HTR-8/SVneo (cell line): ENCODE data around the gene LYAR.

Experiments used
- DNase-seq: peaks from one replicate; pipeline ENCODE4 v3.0.0; 2011; ENCODE audit warnings: low spot score, mixed read lengths; ENCODE audit not compliant: insufficient read length
- FAIRE-seq: peaks from 2 replicates; lab custom pipeline; 2011; peaks lifted over from hg19 to GRCh38; lab: Jason Lieb, UNC

LYAR gene

GRCh38 chr4:4317496-4318232 lies 27.7 kb upstream of the LYAR start:
- FAIRE-seq (no peak), DNase-seq (no peak)

- DNase-seq (no peak), FAIRE-seq (no peak)
Observed at GRCh38 chr4:4316150-4316495, 26.2 kb upstream of the LYAR start.

- FAIRE-seq (no peak), DNase-seq (no peak)
Observed at GRCh38 chr4:4315461-4316149, 25.7 kb upstream of the LYAR start.

DNA sequence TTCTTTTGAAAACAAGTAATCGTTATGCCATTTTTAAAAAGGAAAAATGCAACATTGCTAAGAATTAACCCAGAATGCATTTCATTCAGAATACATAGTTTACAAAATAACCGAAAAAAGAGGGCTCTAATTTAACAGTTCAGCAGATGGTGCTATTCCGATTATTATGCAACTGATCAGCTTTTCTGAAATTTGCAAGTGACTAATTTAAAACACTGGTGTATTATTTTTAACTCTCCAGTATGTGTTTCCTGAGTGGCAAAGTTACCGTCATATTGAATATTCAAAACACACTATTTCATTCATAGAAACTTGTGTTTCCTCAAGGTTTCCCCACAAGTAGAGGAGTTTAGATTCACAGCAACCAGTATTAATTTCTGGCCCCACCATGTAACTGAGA lies 21.2 kb upstream of the LYAR start:
- no peak for FAIRE-seq
- DNase-seq, result no peak

DNA sequence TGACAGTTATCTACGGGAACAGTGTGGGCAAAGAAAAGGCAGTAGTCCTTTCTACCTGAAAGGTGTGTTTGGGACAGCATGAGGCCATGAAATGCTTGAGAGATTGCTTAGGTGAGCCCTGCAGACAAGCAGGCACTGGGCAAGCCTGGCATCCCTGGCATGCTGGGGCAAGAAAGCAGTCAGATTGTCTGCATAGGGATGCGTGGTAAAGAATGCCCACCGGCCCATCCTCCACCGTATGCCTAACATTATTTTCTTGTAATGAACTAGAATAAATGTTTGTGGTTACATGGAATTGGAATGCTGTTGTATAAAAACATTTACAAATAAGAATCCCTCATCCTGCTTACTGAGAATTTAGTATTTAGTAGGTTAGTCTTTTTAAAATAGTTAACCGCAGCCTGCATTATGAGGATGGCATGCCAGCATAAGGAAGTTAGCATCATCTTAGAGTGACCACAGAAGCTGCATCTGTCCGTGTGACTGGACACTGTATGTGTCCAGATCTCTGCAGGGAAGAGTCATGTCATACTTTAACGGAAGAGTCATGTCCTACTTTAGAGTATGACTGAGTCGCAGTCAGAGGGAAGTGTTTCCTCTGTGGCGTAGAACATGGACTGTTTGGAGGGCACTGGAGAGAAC lies 19.0 kb upstream of the LYAR start:
- no peak for DNase-seq
- FAIRE-seq, result no peak

DNA sequence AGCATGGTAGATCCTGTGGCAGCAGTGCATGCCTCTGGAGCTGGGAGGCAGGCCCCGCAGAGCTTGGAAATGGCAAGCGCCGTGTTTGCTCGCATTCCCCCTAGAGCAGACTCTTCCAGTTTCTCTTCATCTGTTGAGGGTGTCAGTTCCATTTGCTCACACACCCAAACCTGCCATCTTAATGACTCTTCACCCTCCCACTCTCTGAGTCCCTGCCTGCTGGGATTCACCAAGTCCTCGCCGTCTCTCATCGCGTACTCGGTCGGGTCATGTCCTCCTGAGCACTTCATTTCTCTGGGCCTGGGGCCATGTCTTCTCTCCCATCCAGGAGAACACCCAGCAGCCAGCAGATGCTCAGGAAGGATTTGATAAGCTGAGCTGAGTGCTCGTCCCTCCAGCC lies 17.0 kb upstream of the LYAR start:
- no peak for FAIRE-seq
- DNase-seq, result no peak

DNA sequence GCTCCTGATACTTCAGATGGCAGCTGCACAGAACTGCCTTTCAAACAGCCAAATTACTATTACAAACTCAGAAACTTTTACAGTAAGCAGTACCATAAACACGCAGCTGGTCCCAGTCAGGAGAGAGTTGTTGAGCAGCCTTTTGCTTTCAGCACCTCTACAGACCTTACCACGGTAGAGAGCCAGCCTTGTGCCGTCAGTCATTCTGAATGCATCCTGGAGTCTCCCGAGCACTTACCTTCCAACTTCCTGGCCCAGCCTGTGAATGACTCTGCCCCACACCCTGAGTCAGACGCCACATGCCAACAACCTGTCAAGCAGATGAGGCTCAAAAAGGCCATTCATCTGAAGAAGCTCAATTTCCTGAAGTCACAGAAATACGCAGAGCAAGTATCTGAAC lies 12.5 kb upstream of the LYAR start:
- DNase-seq (no peak), FAIRE-seq (no peak)

- FAIRE-seq (no peak), DNase-seq (no peak)
Observed at GRCh38 chr4:4302001-4302400, 12.0 kb upstream of the LYAR start.

GRCh38 chr4:4299006-4299405 lies 9.1 kb upstream of the LYAR start:
- DNase-seq, result no peak

DNA sequence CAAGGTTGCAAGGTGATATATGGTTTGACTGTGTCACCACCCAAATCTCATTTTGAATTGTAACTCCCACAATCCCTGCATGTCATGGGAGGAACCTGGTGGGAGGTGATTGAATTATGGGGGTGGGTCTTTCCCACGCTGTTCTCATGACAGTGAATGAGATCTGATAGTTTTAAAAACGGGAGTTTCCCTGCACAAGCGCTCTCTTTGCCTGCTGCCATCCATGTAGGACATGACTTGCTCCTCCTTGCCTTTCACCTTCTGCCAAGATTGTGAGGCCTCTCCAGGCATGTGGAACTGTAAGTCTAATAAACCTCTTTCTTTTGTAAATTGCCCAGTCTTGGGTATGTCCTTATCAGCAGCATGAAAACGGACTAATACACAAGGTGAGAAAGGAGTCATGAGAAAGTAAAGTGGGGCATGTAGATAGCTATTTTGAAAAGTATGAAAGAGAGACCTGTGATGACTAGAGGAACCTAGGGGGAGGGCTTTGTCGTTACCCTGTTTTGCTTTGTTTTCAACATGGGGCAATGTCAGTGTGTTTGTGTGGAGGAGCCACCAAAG lies 6.4 kb upstream of the LYAR start:
- FAIRE-seq, result no peak
- DNase-seq, result no peak

More at GRCh38 chr4:4299006-4299405, 9.1 kb upstream of the LYAR start:
- FAIRE-seq, result no peak

DNA sequence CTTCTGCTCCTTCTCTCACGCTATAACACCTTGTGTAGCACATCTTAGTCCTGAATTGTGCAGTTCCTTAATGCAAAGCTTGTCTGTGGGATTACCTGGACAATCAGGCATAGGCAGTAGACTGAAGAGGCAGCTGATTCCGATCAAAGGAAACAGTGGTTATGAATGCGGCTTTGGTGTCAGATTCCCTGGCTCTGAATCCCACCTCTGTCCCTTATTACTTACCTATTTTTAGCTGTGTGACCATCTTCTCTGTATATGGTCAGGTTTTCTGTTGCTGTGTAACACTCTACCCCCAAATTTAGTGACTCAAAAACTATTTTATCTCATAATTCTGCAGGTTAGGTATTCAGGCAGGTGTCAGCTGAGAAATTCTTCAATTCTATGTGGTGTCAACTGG lies 3.3 kb upstream of the LYAR start:
- FAIRE-seq (no peak), DNase-seq (no peak)

DNA sequence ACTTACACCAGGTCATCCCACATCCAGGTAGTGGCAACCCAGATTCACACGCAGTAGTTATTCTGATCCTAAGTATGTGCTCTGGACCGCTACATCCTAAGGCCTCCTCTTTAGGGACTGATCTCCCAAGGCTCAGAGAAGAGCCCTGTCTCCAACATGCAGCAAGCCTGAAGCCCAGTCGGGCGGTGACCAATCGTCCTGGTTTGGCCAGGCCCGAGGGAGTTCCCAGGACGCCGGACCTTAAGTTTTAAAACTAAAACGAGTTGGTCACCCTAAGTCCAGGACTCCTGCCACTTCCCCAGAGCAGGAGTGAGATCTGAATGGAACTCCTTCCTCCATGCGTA lies 385 bp downstream of the LYAR start:
- DNase-seq (no peak), FAIRE-seq (no peak)

DNA sequence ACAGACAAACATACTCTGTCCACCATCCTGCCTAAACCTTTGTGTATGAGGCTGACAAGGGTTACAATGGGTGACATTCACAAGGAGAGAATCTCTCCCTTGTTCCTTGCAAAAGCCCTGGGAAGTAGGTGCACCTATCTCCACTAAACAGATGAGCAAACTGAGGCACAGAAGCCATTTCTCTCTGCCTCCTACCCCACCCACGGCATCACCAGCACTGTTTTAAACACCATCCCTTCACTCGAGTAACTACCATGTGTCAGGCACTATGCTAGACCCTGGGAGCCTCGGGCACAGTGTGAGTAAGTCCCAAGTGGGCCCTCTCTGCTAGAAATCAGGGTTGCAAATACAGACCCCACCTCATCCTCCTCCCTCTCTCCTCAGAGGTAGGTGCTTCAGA lies 899 bp downstream of the LYAR start:
- DNase-seq (no peak), FAIRE-seq (no peak)

GRCh38 chr4:4288098-4288497 lies 1.9 kb downstream of the LYAR start:
- FAIRE-seq (no peak), DNase-seq (no peak)

- DNase-seq, result no peak
Observed at GRCh38 chr4:4284827-4285618, 4.9 kb downstream of the LYAR start.

DNA sequence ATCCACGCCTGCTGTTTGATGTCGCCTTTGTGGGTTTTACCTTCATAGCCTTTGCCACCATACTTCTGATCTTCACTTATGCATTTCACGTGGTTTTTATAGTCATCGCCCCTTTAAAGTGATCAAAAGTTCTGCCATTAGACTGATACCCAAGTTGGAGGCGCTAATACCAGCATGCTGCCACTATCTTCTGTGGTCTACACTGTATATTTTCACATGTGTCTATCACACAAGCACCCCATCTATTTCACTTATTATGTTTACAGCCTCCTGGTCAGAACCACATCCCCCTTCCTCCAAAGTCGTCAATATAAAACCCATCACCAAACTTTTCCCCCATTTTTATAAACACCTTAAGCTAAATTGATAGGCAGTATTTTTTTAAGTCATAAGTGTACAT lies 8.2 kb downstream of the LYAR start:
- DNase-seq, result no peak
- no peak for FAIRE-seq

More at GRCh38 chr4:4284827-4285618, 4.9 kb downstream of the LYAR start:
- FAIRE-seq, result no peak

GRCh38 chr4:4277531-4277930 lies 12.4 kb downstream of the LYAR start:
- FAIRE-seq (no peak), DNase-seq (no peak)

DNA sequence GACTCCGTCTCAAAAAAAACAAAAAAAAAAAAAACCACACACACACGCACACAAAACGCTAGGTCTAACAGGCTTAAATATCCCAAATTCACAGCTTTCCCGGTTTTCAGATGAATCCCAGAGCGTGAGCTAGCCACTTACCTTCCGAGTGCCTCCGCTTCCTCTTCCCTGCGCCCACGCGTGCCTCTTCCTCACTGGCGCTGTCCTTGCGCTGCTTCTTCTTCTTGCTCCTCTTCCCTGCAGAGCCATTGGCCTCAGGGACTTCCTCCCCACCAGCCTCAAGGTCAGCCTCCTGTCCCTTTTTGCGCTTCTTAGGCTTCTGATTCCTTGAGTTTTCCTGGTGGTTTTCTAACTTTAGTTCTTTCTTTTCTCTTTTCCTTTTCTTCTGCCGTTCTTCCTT lies 15.7 kb downstream of the LYAR start:
- DNase-seq, result no peak
- no peak for FAIRE-seq

- no peak for DNase-seq
- no peak for FAIRE-seq
Observed at GRCh38 chr4:4271912-4272311, 18.0 kb downstream of the LYAR start.

- FAIRE-seq (no peak), DNase-seq (no peak)
Observed at GRCh38 chr4:4270529-4270928, 19.4 kb downstream of the LYAR start.

DNA sequence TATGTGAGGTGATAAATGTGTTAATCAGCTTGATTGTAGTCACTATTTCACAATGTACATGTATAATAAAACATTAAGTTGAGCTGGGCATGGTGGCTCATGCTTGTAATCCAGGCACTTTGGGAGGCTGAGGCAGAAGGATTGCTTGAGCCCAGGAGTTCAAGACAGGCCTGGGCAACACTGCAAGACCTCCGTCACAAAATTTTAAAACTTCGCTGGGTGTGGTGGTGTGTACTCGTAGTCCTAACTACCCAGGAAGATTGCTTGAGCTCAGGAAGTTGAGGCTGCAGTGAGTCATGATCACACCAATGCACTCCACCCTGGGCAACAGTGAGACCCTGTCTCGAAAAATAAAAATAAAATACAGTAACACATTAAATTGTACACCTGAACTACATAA lies 20.1 kb downstream of the LYAR start:
- DNase-seq, result no peak
- no peak for FAIRE-seq
